ENCODE measurements around the gene KCNN1.

KCNN1 gene

GRCh38 chr19:18007917-18008673, 41.2 kb downstream of the KCNN1 start, which contains the start of gene ARRDC2:
Gene ARRDC2 (plus strand): TSS chr19:18008170. CDS start chr19:18008311, 141 bp downstream.
- no peak for TF ChIP-seq GABPA (IDR thresholded peaks at IDR 0.05; ENCODE audit: low read depth)
- TF ChIP-seq REST (IDR thresholded peaks at IDR 0.05; ENCODE audit: insufficient replicate concordance, low read depth) = no peak
- TF ChIP-seq SPI1 (IDR thresholded peaks at IDR 0.05; ENCODE audit: borderline replicate concordance, low read depth) = no peak
- TF ChIP-seq, protein P1, sequence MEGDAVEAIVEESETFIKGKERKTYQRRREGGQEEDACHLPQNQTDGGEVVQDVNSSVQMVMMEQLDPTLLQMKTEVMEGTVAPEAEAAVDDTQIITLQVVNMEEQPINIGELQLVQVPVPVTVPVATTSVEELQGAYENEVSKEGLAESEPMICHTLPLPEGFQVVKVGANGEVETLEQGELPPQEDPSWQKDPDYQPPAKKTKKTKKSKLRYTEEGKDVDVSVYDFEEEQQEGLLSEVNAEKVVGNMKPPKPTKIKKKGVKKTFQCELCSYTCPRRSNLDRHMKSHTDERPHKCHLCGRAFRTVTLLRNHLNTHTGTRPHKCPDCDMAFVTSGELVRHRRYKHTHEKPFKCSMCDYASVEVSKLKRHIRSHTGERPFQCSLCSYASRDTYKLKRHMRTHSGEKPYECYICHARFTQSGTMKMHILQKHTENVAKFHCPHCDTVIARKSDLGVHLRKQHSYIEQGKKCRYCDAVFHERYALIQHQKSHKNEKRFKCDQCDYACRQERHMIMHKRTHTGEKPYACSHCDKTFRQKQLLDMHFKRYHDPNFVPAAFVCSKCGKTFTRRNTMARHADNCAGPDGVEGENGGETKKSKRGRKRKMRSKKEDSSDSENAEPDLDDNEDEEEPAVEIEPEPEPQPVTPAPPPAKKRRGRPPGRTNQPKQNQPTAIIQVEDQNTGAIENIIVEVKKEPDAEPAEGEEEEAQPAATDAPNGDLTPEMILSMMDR (IDR thresholded peaks at IDR 0.05; ENCODE audit: insufficient read depth, low read length) = no peak
- Histone ChIP-seq H3K27me3 (ENCODE audit: insufficient read depth, poor library complexity, severe bottlenecking) (no peaks in the 10 kb centered on the region), H3K4me3 (replicated peaks; ENCODE audit: insufficient read depth, low read length) (no peak within 1 kb of the TSS), H3K27ac (replicated peaks) (peak within 1 kb of the TSS; percentile 37; the same call in 1 of the 2 replicates)
- peak in 1 of 2 experiments; percentile 55 for DNase-seq (ENCODE audit: low read depth in 1 of 2, low spot score in 1 of 2)

- Histone ChIP-seq H3K27me3 (ENCODE audit: insufficient read depth, poor library complexity, severe bottlenecking) (no peaks in the 10 kb centered on the region), H3K27ac (replicated peaks) (no peak overlapping the region), H3K4me3 (replicated peaks; ENCODE audit: insufficient read depth, low read length) (no peak overlapping the region)
- no peak for DNase-seq (ENCODE audit: low read depth in 1 of 2, low spot score in 1 of 2)
- TF ChIP-seq POLR2AphosphoS5 (IDR thresholded peaks at IDR 0.05; ENCODE audit: low read depth) = no peak
- TF ChIP-seq SPI1 (IDR thresholded peaks at IDR 0.05; ENCODE audit: borderline replicate concordance, low read depth) = no peak
- no peak for TF ChIP-seq GABPA (IDR thresholded peaks at IDR 0.05; ENCODE audit: low read depth)
- no peak for TF ChIP-seq REST (IDR thresholded peaks at IDR 0.05; ENCODE audit: insufficient replicate concordance, low read depth)
- TF ChIP-seq, protein P1 (IDR thresholded peaks at IDR 0.05; ENCODE audit: insufficient read depth, low read length) = no peak
Measured at GRCh38 chr19:18008814-18009213, 41.9 kb downstream of the KCNN1 start.

DNA sequence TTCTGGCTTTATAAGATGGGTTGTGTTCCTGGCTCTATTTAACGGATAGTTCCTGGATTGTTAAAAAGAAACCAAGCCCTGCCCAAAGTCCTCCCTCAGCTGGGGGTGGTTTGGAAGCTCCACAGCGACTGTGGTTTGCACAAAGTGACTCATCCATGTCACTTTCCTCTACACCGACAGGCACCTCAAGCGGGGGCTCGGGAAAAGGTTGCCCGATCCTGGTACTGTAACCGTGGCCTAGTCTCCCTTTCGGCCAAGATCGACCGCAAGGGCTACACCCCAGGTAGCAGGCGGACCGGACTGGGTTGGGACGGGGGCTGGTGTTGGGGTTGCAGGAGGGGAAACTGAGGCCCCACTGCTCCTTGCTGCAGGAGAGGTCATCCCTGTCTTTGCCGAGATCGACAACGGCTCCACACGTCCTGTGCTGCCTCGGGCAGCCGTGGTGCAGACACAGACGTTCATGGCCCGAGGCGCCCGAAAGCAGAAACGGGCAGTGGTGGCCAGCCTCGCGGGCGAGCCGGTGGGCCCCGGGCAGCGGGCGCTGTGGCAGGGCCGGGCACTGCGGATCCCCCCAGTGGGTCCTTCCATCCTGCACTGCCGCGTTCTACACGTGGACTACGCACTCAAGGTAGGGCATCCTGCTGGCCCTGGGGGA, 42.6 kb downstream of the KCNN1 start:
- Histone ChIP-seq H3K27me3 (ENCODE audit: insufficient read depth, poor library complexity, severe bottlenecking) (no peaks in the 10 kb centered on the region), H3K27ac (replicated peaks) (no peak overlapping the region), H3K4me3 (replicated peaks; ENCODE audit: insufficient read depth, low read length) (no peak overlapping the region)
- DNase-seq (ENCODE audit: low read depth in 1 of 2, low spot score in 1 of 2) = no peak
- TF ChIP-seq, protein P1 (IDR thresholded peaks at IDR 0.05; ENCODE audit: insufficient read depth, low read length) = no peak
- no peak for TF ChIP-seq SPI1 (IDR thresholded peaks at IDR 0.05; ENCODE audit: borderline replicate concordance, low read depth)
- TF ChIP-seq POLR2AphosphoS5 (IDR thresholded peaks at IDR 0.05; ENCODE audit: low read depth) = no peak
- TF ChIP-seq REST (IDR thresholded peaks at IDR 0.05; ENCODE audit: insufficient replicate concordance, low read depth) = no peak
- no peak for TF ChIP-seq GABPA (IDR thresholded peaks at IDR 0.05; ENCODE audit: low read depth)
